RKO (cell line): Measurements from ENCODE around the gene SPOCK1.
A peak's percentile ranks its signal among the peaks of the same experiment; 100 is the strongest.

ENCODE experiments used
- DNase-seq: peaks from one replicate; pipeline ENCODE4 v3.0.0-alpha.2; 2016; ENCODE audit warnings: low spot score

Gene SPOCK1

DNA sequence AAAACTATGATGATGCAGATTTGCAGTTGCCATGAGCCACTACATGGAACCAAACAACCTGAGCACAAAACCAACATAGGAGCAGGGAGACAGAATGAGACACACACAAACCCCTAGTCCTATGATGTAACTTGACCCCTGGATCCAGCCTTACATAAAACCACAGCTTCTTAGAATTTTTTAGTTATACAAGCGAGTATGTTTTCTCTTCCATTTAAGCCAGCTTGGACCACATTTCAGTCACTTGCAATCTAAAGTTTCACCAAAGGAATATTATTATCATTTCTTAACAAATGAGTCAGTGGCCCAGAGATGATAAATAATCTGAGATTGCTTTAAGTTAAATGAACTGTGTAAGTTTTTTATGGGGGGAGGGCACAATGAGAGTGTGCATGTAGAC lies 6.8 kb downstream of the SPOCK1 start:
- no peak for DNase-seq

GRCh38 chr5:137491121-137491520 lies 8.0 kb downstream of the SPOCK1 start:
- DNase-seq = no peak

DNA sequence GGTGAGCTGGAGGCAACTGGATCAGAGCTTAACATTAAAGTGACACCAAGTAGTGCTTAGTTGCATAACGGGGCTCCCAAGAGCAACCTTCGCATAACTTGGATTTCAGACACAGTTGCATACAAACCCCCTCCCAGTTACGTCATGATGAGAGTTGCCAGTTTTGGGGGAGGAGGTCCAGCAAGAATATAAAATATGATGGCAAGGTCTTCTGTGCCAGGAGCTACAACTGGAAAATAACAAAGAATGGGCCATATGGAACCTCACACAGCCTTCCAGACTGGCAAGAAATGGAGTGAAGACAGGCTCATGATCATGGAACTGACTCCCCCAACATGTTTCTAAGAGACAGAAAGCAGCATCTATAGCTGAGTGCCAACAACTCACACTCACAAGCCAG lies 8.5 kb downstream of the SPOCK1 start:
- no peak for DNase-seq

- DNase-seq = no peak
Measured at GRCh38 chr5:137488974-137489373, 10.2 kb downstream of the SPOCK1 start.

GRCh38 chr5:137488516-137488915 lies 10.6 kb downstream of the SPOCK1 start:
- no peak for DNase-seq

DNA sequence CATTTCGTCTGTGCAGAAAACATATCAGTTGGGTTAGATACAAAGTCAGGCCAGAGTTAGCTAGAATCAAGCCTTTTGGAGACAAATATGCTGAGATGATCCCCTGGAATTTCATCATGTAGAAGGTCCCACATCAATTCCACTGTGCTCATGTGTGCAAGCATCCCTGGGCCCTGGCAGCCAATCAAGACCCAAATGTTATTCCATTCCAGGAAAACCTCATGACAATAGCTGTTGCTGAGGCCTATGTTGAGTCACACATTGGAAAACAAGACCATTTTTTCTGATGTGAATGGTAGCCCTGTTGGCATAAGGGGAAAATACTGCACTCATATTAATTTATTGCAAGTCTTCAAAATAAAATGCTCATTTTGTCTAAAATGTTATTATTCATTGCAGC lies 11.5 kb downstream of the SPOCK1 start:
- no peak for DNase-seq

- DNase-seq = peak; percentile 13
Measured at GRCh38 chr5:137486707-137487106, 12.4 kb downstream of the SPOCK1 start.

DNA sequence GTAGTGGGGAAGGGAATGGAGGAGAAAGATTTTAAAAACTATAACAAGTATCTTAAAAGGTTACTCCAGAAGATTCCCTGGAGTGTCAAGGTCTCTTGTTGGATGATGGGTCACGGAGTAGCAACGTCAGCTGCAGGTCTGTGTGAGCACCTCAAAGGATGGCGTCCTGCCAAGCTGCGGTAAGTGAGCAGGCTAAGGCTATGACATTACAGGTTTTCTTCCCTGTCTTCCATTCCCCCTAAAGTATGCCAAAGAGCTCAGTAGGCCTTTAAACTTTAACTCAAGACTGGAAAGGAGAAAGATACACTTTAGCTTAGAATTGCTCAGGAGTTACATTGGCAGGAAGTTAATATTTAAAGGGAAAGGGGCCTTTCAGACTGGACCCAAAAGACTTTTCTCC lies 17.5 kb downstream of the SPOCK1 start:
- no peak for DNase-seq

DNA sequence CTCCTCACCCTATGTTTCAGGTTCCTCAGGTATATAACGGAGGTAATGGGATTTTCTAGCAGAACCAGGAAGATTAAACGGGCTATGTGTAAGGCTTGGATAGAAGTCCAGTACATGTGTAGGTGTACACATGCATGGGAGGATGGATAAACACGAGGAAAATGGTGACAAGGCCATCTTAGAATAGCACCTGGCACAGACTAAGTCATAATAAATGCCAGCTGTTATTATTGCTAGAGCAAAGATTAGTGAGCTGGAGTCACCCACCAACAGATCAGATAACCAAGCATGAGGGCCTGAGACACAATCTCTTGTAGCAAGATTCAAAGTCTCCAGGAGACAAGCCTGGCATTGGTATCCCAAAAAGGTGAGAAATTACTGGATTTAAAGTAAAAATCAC lies 21.1 kb downstream of the SPOCK1 start:
- DNase-seq = no peak

DNA sequence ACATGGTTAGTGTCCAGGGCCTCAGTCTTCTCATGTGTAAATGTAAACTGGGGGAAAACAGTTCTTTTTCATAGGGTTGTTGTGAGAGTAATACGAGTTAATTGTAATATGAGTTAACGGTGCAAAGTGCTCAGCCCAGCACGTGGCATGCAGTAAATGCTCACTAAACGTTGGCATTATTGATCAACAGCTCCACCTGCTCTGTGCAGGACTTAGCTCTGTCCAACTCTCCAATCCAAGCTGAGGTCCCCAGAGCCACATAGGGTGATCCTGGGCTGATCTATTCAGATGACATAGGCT lies 28.3 kb downstream of the SPOCK1 start:
- DNase-seq = no peak

DNA sequence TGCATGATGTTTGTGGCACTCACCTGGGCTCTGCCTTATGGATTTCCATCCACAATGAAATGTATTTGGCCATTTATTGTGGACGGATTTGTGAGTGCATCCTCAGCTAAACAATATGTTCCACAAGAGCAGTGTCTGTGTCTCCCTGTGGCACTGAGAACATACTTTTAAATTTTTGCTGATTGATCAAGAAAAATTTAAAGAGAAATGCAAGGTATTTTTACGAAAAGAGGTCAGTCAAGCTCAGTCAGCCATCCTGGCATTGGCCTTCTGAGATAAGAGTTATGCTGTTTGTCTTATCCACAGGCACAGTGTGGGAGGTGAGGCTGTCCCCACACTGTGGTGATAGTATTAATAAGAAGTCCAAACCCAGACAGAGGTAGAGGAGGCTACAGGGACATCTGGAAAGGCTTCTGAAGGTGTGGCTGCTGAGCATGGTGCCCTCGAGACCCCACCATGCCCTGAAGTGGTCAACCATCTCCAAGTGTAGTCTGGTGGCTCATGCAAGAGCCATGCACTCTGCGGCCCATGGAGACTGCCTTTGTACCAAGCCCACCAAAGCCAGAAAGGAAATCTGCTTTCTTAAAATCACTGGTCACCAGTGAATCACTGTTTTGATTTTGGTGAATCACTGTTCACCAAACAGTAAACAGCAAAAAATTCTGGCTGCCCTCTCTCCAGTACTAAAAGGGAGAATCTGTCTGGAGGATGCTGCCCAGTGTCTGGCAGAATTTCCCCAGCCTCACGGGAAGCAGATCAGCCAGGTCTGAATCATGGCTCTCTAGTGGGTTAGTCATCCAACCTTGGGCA lies 28.8 kb downstream of the SPOCK1 start:
- DNase-seq = peak; percentile 22

- DNase-seq = no peak
Measured at GRCh38 chr5:137466889-137467288, 32.2 kb downstream of the SPOCK1 start.

DNA sequence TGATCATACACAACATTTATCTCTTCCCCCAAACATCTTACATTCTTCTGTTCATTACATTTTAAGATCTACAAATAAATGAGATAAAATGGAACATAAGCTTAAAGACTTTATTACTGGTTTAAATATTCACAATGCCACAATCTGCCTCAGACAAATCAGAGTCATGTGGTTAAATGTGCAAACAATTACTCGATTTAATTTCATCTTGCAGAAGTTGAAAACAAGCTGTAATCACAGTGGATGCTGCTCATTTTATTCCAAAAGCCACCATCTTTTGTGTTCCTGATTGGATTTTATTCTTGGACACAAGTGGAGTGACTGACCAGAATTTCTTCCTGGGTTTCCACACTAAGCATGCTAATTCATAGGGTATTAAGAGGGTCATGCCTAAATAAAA lies 33.2 kb downstream of the SPOCK1 start:
- DNase-seq = no peak

GRCh38 chr5:137462816-137463520 lies 36.2 kb downstream of the SPOCK1 start:
- no peak for DNase-seq

GRCh38 chr5:137462265-137462590 lies 36.9 kb downstream of the SPOCK1 start:
- DNase-seq = no peak

- DNase-seq = no peak
Measured at GRCh38 chr5:137461391-137462264, 37.5 kb downstream of the SPOCK1 start.

- no peak for DNase-seq
Measured at GRCh38 chr5:137454671-137455070, 44.5 kb downstream of the SPOCK1 start.

- DNase-seq = peak; percentile 71
Measured at GRCh38 chr5:137453483-137454080, 45.5 kb downstream of the SPOCK1 start.

- no peak for DNase-seq
Measured at GRCh38 chr5:137450759-137451158, 48.4 kb downstream of the SPOCK1 start.

DNA sequence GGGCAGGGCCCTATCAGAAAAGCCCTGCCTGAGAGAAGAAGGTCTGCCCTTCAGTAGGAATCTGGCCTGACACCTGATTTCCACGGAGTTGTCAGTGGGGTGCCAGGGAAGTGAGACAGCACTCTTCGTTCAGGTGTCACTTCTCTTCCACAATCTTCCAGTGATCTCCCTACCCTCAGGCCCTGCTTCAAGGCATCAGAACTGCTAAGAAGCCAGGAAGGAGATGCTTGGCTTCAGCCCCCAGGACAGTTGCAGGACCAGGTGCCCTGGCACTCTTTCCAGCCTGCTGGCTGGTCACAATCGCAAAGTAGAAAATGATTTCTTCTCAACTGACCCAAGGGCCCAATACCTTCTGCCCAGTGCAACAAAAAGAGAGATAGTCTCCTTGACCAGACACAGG lies 50.3 kb downstream of the SPOCK1 start:
- no peak for DNase-seq

DNA sequence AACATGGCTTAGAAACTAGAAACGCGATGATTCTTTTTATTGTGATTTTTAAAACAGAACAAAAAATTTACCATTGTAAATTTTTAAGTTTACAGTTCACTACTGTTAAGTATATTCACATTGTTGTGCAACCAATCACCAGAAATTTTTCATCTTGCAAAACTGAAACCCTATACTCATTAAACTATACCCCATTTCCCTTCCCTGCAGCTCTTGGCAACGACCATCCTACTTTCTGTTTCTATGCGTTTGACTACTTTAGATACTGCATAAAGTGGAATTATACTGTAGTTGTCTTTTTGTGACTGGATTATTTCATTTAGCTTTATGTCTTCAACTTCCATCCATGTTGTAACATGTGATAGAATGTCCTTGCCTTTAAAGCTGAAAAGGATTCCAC lies 52.5 kb downstream of the SPOCK1 start:
- DNase-seq = no peak

GRCh38 chr5:137446151-137446550 lies 53.0 kb downstream of the SPOCK1 start:
- DNase-seq = no peak

DNA sequence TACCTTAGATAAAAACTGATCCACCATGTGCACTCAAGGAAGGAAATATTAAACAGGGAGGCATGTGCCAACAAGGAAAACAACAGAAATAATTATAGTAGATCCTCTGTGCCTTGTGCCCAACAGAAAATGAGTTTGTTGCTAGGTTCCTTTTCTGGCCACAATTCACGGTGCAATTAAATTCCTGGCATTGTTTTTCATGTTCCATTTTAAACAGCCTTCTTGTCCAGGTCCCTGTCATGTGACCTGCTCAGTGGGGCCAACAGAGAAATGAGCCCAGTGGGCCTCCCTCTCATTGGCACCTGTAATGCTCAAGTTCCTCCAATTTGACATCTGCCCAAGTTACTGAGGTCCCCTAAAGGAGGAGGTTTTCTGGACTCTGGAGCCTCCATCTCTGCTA lies 56.5 kb downstream of the SPOCK1 start:
- no peak for DNase-seq
